Esophagus muscularis mucosa (tissue), 3 donors: ENCODE results near the gene KCNQ1.

Experiments
- EP300 ChIP-seq: sonication (generic); formaldehyde crosslinking; IDR thresholded peaks from one replicate; pipeline ENCODE4 v1.6.1; 2017; ENCODE audit warnings: antibody characterized with exemption
- TF ChIP-seq, protein P1 (sequence below), 3 experiments: fragments of 200-600 bp in 2 of 3; fragments of 450-650 bp in 1 of 3; sonication (generic) in 2 of 3; IDR thresholded peaks; one replicate each; pipeline ENCODE4 v1.5.1; 2017 to 2019; ENCODE audit warnings: antibody characterized with exemption in 3 of 3, mild to moderate bottlenecking in 2 of 3, moderate library complexity in 1 of 3

- TF ChIP-seq, protein P1, sequence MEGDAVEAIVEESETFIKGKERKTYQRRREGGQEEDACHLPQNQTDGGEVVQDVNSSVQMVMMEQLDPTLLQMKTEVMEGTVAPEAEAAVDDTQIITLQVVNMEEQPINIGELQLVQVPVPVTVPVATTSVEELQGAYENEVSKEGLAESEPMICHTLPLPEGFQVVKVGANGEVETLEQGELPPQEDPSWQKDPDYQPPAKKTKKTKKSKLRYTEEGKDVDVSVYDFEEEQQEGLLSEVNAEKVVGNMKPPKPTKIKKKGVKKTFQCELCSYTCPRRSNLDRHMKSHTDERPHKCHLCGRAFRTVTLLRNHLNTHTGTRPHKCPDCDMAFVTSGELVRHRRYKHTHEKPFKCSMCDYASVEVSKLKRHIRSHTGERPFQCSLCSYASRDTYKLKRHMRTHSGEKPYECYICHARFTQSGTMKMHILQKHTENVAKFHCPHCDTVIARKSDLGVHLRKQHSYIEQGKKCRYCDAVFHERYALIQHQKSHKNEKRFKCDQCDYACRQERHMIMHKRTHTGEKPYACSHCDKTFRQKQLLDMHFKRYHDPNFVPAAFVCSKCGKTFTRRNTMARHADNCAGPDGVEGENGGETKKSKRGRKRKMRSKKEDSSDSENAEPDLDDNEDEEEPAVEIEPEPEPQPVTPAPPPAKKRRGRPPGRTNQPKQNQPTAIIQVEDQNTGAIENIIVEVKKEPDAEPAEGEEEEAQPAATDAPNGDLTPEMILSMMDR (IDR thresholded peaks at IDR 0.05), result no peak
- no peak for TF ChIP-seq EP300
These were observed 442.8 kb downstream of the KCNQ1 start for GRCh38 chr11:2887515-2888195.
